Measurements from ENCODE around the gene GJB5.

The GJB5 gene

GRCh38 chr1:34749992-34750391 lies 4.9 kb upstream of the GJB5 start:
- TF ChIP-seq EZH2phosphoT487 (IDR thresholded peaks at IDR 0.05; ENCODE audit: borderline replicate concordance) (no peak), CTCF (conservative IDR thresholded peaks at IDR 0.05; ENCODE audit: low read length) (no peak)
- Histone ChIP-seq H3K79me2 (ENCODE audit: insufficient read depth, low read length) (no peaks in the 10 kb centered on the region), H3F3A (ENCODE audit: low read depth) (no peaks in the 10 kb centered on the region), H2AFZ (ENCODE audit: low read length) (no peak overlapping the region), H3K36me3 (ENCODE audit: insufficient read depth, low read length) (no peaks in the 10 kb centered on the region), H3K27me3 (ENCODE audit: insufficient read depth, low read length, poor library complexity, severe bottlenecking) (no peaks in the 10 kb centered on the region), H3K9me3 (ENCODE audit: insufficient read depth, low read depth, low read length) (no peaks in the 10 kb centered on the region), H3K4me3 (ENCODE audit: low read length, poor library complexity, severe bottlenecking) (no peak overlapping the region), H3K9me2 (replicated peaks; ENCODE audit: low read depth, low read length) (no peaks in the 10 kb centered on the region), H3K4me1 (ENCODE audit: insufficient read depth, low read length, poor library complexity, severe bottlenecking) (no peaks in the 10 kb centered on the region), H4K20me1 (ENCODE audit: insufficient read depth, low read length, poor library complexity, severe bottlenecking) (no peaks in the 10 kb centered on the region), H3K4me2 (ENCODE audit: low read depth, low read length, poor library complexity, severe bottlenecking) (no peak overlapping the region), H3K9ac (ENCODE audit: low read depth, low read length, poor library complexity, severe bottlenecking) (no peak overlapping the region)

- no peaks in the 10 kb centered on the region for H3K79me2 ChIP-seq (ENCODE audit: insufficient read depth, low read length)
- no peak overlapping the region for H3K4me3 ChIP-seq (ENCODE audit: low read length, poor library complexity, severe bottlenecking)
- H3K9ac ChIP-seq (ENCODE audit: low read depth, low read length, poor library complexity, severe bottlenecking), result no peak overlapping the region
- H3K9me3 ChIP-seq (ENCODE audit: insufficient read depth, low read depth, low read length), result no peaks in the 10 kb centered on the region
- H3K4me2 ChIP-seq (ENCODE audit: low read depth, low read length, poor library complexity, severe bottlenecking), result no peak overlapping the region
- H3F3A ChIP-seq (ENCODE audit: low read depth), result no peaks in the 10 kb centered on the region
- no peaks in the 10 kb centered on the region for H3K4me1 ChIP-seq (ENCODE audit: insufficient read depth, low read length, poor library complexity, severe bottlenecking)
- H2AFZ ChIP-seq (ENCODE audit: low read length), result no peak overlapping the region
- no peaks in the 10 kb centered on the region for H3K36me3 ChIP-seq (ENCODE audit: insufficient read depth, low read length)
- no peak for TF ChIP-seq EZH2phosphoT487 (IDR thresholded peaks at IDR 0.05; ENCODE audit: borderline replicate concordance)
- TF ChIP-seq CTCF (conservative IDR thresholded peaks at IDR 0.05; ENCODE audit: low read length), result no peak
- H4K20me1 ChIP-seq (ENCODE audit: insufficient read depth, low read length, poor library complexity, severe bottlenecking), result no peaks in the 10 kb centered on the region
- no peaks in the 10 kb centered on the region for H3K9me2 ChIP-seq (replicated peaks; ENCODE audit: low read depth, low read length)
- no peaks in the 10 kb centered on the region for H3K27me3 ChIP-seq (ENCODE audit: insufficient read depth, low read length, poor library complexity, severe bottlenecking)
Measured at GRCh38 chr1:34750610-34751009, 4.2 kb upstream of the GJB5 start.

- Histone ChIP-seq H3K9me2 (replicated peaks; ENCODE audit: low read depth, low read length) (no peaks in the 10 kb centered on the region), H3K4me2 (ENCODE audit: low read depth, low read length, poor library complexity, severe bottlenecking) (no peak overlapping the region), H2AFZ (ENCODE audit: low read length) (no peak overlapping the region), H3K9ac (ENCODE audit: low read depth, low read length, poor library complexity, severe bottlenecking) (no peak overlapping the region), H4K20me1 (ENCODE audit: insufficient read depth, low read length, poor library complexity, severe bottlenecking) (no peaks in the 10 kb centered on the region), H3F3A (ENCODE audit: low read depth) (no peaks in the 10 kb centered on the region), H3K27me3 (ENCODE audit: insufficient read depth, low read length, poor library complexity, severe bottlenecking) (no peaks in the 10 kb centered on the region), H3K9me3 (ENCODE audit: insufficient read depth, low read depth, low read length) (no peaks in the 10 kb centered on the region), H3K4me3 (ENCODE audit: low read length, poor library complexity, severe bottlenecking) (no peak overlapping the region), H3K36me3 (ENCODE audit: insufficient read depth, low read length) (no peaks in the 10 kb centered on the region), H3K79me2 (ENCODE audit: insufficient read depth, low read length) (no peaks in the 10 kb centered on the region), H3K4me1 (ENCODE audit: insufficient read depth, low read length, poor library complexity, severe bottlenecking) (no peaks in the 10 kb centered on the region)
- no peak for TF ChIP-seq EZH2phosphoT487 (IDR thresholded peaks at IDR 0.05; ENCODE audit: borderline replicate concordance)
- peak; percentile 31; the same call in 1 of the 2 replicates for TF ChIP-seq CTCF (conservative IDR thresholded peaks at IDR 0.05; ENCODE audit: low read length)
Measured at GRCh38 chr1:34753163-34753562, 1.7 kb upstream of the GJB5 start.
